NCI-H2171 (cell line): Measurements from ENCODE around the gene COL23A1.

Experiments
- DNase-seq: peaks from one replicate; lab custom pipeline; 2025; lab: John Stamatoyannopoulos, UW

The COL23A1 gene

DNA sequence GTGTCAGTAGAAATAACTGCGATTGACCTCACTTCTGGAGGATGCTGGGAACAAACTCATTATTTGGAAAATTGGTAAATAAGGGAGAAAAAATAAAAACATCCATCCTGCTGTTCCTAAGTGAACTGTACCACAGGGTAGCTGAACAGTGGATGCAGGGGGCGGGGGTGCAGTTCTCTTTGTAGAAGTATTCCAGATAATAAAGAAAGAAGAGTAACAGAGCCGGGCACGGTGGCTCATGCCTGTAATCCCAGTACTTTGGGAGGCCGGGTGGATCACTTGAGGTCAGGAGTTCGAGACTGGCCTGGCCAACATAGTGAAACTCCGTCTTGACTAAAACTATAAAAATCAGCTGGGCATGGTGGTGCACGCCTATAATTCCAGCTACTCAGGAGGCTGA, 132.1 kb downstream of the COL23A1 start:
- no peak for DNase-seq

DNA sequence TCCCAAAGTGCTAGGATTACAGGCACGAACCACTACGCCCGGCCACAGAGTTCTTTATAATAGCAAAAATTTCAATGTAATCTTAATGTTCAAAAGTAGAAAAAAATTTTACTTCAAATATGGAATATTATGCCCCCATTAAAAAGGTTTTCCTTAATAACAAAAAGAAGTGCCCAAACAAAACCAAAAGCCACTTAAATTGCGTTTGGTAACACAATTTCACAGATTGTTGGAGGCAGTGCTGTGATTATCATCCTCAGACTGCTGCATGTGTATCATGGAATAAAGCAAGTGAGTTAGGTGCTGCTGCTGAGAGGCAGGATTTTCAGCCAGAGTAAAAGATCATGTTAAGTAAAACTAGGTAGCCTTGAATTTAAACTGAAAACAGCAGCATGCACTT, 132.7 kb downstream of the COL23A1 start:
- DNase-seq: no peak

DNA sequence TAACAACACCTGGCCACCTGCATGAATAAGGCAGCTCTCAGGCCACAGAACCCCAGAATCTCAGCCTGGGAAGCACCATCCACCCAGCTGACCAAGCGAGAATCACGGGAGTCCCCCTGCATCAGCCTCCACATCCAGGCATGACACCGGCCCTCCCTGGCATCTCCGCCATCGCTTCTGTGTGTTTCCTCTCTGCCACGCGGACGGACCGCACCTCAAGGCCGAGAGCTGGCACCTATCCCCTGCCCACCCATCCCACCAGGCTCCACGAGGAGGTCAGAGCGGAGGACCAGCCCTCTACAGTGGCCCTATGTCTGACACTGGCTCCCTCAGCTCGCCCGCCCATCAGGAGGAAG, 134.7 kb downstream of the COL23A1 start:
- no peak for DNase-seq

DNA sequence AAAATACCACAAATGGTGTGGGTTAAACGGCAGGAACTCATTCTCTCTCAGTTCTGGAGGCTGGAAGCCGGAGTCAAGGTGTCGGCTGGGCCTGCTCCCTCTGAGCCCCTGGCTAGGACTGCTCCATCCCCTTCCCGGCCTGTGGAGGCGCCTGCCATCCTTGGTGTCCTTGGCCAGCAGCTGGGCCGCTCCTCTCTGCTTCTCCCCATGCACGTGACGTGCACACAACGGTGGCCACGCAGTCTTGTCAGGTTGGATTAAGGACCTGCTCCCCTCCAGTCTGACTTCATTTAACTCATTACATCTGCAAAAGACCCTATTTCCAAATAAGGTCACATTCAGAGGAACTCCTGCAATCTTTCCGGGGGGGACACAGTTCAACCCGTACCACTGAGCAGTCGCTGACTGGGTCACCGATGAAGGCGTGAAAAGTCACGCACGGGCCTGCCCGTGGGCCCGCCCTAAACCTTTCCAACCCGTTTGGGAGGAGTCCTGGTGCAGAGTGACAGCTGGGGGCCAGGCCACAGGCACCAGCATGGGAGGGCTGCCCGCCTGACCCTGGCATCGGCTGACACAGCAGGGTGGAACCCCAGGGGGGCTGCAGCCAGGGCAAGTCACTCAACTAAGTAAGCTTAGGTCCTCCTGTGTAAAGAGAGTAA, 135.2 kb downstream of the COL23A1 start:
- DNase-seq: no peak

DNA sequence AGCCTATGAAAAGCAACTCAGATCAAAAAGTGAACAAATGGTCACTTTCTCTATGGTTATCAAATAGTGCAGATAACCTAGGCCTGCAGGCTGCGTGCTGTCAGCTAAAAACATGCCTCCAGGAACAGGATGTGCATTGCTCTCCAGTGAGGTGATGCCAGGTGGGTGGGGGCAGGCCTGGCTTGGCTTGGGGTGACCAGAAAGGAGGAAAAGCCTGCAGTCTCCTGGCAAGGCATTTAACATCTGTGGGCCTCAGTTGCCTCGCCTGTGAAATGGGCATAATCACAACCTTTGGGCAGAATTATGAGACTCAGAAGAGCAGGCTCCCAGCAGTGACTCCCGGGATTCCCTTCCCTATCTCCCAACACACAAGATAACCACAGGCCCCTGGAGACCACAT, 135.9 kb downstream of the COL23A1 start:
- no peak for DNase-seq

DNA sequence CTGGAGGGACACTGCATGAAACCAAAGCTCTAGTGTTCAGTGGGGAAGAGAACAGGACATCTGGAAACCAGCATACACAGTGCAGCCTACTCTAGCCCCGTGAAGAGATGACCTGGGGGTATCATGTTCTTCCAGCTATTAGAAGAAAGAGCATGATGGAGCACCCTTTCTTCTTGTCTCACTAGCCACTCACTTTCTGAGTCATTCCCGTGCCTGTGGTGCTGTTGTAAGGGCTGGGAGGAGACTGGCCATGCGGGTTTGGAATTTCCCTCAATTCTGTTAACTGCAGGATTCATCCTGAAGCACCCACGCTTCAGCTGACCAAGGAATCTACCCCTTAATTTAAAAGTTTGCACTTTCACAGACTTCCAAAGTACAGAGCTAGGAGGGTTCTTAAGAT, 137.0 kb downstream of the COL23A1 start:
- no peak for DNase-seq

DNA sequence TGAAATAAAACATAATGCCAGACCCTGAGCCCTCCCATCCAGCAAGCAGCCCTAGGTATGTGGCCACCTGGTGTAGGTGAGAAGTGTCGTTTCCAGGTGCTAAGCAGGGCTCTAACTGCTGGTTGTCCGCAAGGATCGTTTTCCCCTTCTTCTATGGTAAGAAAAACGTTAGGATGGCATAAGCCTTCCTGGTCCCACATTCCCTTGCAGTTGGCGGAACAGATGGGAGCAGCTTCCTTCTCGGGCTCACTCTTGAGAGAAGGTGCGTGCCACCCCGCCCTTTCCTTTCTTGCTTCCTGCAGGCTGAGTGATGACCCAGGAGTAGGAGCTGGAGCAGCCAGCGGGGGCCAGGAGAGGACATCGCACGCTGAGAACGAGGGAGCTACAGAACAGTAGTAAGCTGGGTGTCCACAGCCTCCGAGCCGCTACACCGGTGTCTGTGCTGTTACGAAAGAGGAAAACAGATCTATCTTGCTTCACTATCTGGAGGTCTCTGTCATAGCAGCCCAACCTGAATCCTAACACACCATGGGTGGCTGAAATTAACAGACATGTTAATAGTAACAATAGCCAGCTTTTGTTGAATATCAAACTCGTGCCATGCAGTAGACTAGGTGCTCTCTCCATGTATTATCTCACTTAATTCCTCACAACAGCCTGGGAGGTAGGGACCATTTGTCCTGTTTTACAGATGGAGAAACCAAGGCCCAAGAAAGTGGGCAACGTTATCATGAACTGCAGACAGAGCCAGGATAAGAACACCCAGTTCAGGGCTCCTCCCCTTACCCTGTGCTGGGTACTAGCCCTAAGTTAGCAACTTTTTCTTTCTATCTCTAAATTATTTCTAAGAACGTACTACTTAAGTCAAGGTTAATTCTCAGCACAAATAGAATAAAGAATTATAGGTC, 139.8 kb downstream of the COL23A1 start:
- DNase-seq: no peak

DNA sequence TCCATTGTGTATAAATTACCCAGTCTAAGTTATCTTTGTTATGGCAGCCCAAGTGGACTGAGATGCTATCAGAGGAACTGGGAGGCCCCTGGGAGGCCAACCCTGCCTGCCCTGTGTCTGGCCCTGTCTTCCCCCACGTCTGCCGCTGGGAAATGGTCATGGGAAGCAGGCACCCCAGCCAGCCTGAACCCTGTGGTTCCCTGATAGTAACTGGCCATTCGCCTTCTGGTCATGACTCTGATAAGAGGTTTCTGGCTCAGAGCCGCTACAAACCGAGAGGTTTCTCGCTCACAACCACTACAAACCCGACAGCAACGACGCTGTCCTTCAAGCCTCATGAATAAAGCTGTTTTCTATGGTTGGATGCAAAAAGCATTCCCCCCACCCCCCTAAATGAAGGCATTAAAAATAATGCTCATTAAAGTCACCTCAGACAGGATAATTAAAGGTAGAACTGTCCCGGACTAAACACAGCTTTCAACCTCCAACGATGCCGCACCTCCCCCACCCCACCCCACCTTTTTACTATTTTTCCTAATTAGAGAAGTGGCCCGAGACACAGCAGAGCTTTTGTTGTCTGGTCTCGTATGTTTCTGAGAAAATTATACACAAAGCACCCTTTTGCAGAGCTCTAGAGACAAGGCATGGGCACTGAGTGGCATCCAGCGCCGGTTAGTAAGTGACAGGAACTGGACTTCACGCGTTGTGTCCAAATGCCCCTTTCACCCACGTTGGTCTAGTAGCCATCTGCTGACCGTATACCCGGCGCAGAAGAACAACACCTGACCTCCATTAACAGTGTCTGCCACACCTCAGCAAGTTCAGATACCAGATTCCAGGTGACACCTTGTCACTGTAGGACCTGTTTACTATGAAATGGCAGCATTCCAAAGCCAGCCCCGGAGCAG, 140.8 kb downstream of the COL23A1 start:
- no peak for DNase-seq

DNA sequence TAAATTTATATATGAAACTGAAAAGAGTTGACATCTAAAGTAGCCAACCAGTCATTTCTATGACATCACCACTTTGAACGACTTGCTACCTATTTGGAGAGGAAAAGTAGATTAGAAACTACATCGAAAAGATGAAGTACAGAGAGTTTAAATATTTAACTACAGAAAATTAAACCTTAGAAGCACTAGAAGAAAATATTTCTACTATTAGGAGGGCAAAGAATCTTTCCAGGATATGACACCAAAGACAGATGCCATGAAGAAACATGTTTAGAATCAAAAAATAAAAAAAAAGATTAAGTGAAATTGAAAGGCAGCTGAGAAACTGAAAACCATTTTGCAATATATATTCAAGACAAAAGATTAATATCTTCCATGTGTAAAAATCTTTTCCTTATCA, 144.7 kb downstream of the COL23A1 start:
- no peak for DNase-seq

DNA sequence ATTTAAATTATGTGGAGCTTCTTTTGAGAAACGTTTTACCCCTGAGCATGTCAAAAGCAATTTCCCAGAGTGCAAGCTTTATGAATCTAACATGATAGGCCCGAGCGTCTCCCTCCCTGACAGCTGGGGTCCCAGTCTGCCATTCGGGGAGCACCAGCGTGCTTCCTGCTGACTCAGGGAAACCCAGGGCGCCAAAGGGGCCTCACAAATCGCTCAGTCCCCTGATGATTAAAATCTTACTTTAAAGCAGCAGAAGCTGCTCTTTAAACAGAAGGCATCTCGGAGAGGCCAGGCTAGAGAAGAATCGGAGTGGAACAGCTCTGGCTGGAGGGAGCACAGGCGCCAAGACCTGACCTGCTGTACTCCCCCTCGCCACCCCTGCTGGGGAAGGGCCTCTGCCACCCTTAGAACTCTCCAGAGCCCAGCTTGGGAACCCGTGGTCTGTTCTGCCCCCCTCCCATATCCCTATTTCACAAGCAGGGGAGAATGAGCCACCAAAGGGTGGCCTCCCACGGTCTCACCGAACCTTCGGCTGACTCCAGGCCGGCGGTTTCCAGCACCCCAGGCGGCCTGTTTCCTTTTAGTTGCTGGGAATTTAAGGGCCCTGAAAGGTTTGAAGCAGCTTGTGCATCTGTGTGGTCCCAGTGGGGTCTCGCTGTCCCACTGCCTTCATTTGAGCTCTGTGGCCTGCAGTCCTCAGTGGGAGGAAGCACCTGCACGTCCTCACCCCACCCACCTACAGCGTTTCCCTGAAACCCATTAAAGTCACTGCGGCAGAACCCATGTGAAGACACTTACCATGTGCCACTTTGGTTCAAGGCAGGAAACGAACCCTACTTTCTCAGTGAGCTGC, 147.6 kb downstream of the COL23A1 start:
- no peak for DNase-seq

DNA sequence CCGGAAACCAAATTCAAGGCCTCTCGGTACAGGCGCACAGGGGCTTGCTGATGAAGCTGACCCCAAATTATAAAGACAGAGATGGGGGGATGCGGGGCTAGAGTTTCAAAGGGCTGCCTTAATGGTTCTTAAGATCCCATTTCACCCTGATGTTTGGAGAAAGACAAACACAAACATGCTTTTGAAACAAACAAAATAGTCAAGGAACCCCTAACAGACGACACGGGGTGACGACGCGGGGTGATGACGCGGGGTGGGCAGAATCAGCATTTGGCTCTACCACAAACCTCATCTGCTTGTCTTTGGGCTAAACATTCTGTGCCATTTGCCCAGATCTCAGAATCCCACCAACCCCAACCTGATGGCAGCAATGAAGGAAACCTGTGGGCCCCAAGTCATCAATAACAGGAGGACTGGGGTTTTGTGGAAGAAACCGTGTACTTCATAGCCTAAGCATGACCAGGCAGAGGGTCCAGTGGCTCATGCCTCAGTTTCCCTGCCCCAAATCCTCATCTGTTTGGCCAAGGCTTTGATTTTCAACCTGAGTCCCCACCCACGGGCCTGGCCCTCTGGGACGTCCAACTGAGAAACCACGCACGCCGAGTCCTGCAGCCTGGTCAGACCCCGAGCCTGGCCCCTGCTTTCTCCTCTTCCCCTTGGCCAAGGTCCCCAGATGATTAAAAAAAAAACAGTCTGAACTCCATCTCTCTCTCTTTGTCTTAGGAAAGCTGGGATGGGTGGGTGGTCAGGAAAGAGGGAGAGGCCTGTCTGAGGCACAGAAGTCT, 148.5 kb downstream of the COL23A1 start:
- DNase-seq: no peak

DNA sequence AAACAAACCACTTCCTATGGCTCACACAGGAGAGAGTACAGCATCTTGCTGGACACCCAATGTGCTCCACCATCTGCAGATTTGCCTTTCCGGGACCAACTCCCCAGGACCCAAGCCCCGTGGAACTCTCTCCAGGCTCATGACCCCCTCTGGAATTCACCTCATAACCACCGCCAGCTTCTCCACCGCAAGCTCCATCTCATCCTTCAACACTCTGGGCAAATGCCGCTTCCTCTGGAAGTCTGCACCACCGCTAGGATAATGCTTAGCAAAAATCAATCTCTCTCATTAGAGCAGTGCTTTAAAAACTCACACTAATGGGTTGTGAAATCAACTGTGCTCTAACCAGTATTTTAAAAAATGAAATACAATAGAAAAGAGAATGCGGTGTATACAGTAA, 150.0 kb downstream of the COL23A1 start:
- DNase-seq: no peak

DNA sequence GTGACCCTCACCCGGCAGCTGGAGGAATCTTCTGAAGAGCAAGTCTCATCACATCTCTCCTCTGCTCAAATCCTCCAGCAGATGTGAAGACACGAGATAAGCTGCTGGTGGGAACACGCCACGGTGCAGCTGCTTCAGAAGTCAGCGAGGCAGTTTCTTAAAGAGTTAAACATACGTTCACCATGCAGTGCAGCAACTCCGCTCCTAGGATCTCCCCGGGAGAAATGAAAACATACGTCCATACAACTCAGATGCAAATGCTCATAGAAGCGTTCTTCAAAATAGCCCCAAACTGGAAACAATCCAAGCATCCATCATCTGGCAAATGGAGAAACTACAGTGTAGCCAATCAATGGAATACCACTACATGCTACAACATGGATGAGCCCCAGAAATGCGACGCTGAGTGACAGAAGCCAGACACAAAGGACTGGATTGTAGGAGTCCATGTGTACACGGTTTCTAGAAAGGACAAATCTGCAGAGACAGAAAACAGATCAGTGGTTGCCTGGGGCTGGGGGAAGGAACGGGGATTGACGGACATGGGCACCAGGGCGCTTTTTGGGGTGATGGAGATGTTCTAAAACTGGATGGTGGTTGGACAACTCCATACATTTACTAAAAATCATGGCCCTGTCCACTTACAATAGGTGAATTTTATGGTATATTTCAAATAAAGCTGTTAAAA, 150.6 kb downstream of the COL23A1 start:
- no peak for DNase-seq

DNA sequence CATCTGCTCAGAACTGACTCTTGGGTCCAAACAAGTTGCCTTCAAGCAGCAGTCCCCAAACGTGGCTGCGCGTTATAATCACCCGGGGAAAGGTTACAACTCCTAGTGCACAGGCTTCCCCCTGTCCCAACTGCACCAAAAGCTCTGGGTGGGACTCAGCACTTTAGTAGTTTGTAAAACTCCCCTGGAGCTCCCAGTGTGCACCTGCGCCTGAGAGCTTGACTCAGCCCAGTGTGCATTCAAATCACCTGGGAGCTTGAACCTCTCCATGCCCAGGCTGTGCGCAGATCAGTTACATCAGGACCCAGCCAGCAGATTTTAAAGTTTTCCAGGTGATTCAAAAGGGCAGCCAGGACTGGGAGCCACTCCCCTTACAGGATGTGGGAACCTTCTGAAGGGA, 151.4 kb downstream of the COL23A1 start:
- DNase-seq: no peak

DNA sequence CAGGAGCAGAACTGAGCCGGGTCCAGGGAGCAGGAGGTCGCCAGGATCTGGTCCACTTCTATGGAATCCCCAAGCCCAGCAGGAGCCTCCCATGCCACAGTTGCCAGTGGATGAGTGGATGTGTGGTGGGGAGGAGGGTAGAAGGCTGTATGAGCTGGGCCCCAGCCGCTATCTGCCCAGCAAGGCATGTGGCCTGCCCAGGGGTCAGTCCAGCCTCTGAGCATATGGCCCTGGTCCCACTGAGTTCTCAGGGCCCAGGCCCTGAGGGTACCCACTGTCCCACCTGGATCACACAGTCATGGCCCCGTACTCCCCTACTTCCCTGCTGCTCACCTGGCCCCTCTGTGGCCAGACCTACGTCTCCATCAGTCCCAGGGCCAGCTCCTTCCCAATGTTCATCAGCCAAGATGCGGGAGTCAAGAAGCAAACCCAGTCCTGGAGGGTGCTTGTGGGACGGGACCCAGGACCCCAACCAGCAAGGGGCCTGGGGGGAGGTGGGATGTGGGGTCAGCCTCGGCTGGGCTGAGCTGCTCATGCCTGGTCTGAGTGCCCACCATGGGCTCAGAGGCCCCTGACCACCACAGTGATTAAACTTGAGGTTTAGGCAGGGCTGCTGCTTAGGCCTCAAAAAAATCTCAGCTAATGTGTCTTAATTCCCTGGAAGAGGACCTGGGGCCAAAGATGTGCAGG, 152.7 kb downstream of the COL23A1 start:
- no peak for DNase-seq

DNA sequence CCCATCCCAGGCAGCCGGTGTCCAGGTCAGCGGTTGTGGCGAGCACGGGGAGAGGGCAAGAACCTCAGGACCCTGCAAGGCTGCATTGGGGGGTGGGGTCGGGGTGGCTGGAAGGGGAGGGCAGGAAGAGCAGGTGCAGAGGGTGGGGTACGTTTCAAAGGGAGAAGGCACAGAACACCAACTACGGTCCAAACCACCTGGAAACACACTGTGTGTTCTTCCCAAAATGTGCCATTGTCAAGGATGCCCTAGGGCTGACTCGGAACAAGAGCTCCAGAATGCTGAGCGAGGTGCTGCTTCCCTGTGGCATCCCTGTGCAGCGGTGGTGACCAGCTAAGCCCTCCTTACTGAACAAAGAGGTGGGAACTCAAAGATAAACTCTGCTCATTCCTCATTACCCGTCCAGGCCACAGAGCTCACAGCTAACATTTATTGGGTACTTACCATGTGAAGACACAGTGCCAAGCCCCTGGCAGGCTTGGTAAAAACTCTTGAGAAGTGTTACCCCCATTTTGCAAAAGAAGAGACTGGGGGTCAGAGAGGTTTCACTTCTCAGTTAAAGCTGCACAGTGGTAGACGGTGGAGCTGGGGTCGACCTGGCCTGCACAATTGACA, 153.8 kb downstream of the COL23A1 start:
- no peak for DNase-seq

DNA sequence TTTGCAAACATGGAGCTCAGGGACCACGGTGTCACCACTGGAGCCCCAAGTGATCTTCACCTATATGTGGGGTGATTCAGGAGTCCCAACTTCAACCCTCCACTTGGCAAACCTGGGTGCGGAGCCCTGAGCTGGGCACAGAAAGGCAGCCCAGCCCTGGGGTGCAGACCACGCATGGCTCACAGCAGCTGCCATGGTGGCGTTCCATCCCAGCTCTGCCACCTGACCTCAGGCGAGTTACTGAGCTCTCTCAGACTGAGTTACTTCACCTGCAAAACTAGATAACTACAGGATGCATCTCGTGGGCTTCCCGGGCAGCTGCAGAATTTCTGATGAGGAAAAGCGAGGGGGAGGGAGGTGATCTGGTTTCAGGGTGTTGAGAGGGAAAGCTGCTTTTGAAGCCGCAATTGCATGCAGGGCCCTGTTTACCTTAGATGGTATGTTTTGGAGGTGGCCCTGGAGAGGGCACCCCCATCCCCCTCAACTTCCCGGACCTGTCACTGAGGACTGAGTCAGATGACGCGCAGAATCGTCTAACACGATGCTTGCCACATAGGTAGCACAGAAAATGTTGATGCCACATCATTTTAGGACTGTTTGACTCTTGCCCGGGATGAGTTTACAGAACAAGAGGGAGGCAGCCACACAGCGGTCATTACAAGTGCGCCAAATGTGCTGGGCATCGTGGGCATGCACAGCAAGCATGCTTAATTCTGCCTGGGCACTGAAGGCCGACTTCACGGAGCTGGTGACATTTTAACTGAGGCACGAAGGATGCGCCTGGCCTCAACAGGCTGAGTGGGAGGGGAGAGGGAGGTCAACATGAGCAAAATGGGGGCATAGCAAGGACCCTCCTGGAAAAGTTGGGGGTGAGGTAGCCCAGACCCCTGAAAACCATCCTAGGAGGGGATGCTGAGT, 154.6 kb downstream of the COL23A1 start:
- DNase-seq: no peak

DNA sequence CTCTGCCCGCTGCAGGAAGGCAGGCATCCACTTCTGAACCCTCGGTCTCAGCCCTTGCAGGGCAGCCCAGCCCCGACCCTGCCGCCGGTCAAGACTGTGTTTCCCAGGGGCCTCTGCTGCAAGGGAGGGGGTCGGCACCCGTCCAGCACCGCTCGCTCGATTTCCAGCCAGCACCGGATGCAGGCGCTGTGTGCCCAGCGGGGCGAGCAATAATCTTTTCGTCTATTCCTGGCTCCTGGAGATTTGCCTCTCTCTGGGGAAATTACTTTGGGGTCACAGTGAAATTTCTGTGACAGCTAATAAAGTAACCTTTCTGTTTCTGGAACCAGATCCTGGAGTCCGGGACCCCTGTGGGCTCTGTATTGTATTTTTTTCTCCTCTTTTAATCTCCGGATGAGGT, 155.3 kb downstream of the COL23A1 start:
- DNase-seq: no peak
